OCI-LY3 (cell line): ENCODE data around the gene CHRNA9.
"Not testable (repeated sequence)": the region's sequence is repeated elsewhere in the genome, so short reads cannot be mapped to it uniquely, and the experiment has no call there.

Experiments used
- H2AFZ ChIP-seq: fragments of 200-600, 300-600 bp; shearing (Covaris generic); 2 replicates; pipeline ENCODE4 v1.6.0; 2014; ENCODE audit warnings: antibody characterized with exemption, low read depth, low read length
- H3K27ac ChIP-seq: fragments of 200-600, 300-600 bp; sonication (generic); 2 replicates; pipeline ENCODE4 v1.5.1; 2014; ENCODE audit warnings: mild to moderate bottlenecking, low read length, moderate library complexity, mixed read lengths
- H3K27me3 ChIP-seq: fragments of 200-600, 300-600 bp; sonication (generic); 2 replicates; pipeline ENCODE4 v1.6.1; 2014; ENCODE audit warnings: low read depth, low read length, mixed read lengths
- H3K36me3 ChIP-seq: fragments of 200-600, 300-600 bp; sonication (generic); replicated peaks from 2 replicates; pipeline ENCODE3; 2014; ENCODE audit warnings: low read depth, low read length, mixed read lengths
- H3K4me1 ChIP-seq: fragments of 300-600, 200-600 bp; sonication (generic); 2 replicates; pipeline ENCODE4 v1.6.1; 2014; ENCODE audit warnings: low read length, mixed read lengths
- H3K4me2 ChIP-seq: fragments of 200-600, 300-600 bp; sonication (generic); 2 replicates; pipeline ENCODE4 v1.6.1; 2014; ENCODE audit warnings: low read length, mixed read lengths
- H3K4me3 ChIP-seq: fragments of 300-600, 200-600 bp; sonication (generic); 2 replicates; pipeline ENCODE4 v1.5.1; 2014; ENCODE audit warnings: antibody characterized with exemption, mild to moderate bottlenecking, low read length, moderate library complexity
- H3K79me2 ChIP-seq: fragments of 300-600, 200-600 bp; shearing (Covaris generic); 2 replicates; pipeline ENCODE4 v1.6.1; 2014; ENCODE audit warnings: mild to moderate bottlenecking, low read length, mixed read lengths
- H3K9ac ChIP-seq: fragments of 300-600, 200-600 bp; shearing (Covaris generic); 2 replicates; pipeline ENCODE4 v1.6.0; 2014; ENCODE audit warnings: mild to moderate bottlenecking, low read length, moderate library complexity
- H3K9me3 ChIP-seq: fragments of 200-600, 300-600 bp; shearing (Covaris generic); 2 replicates; pipeline ENCODE4 v1.6.1; 2014; ENCODE audit warnings: low read length, mixed read lengths; ENCODE audit not compliant: insufficient read depth
- H4K20me1 ChIP-seq: fragments of 200-600, 300-600 bp; sonication (generic); 2 replicates; pipeline ENCODE4 v1.6.1; 2016; ENCODE audit warnings: low read length, mixed read lengths; ENCODE audit not compliant: insufficient read depth
- CTCF ChIP-seq: fragments of 200-600, 300-600 bp; sonication (generic); IDR thresholded peaks from 2 replicates; pipeline ENCODE4 v1.5.1; 2014; ENCODE audit warnings: antibody characterized with exemption, low read length, low read depth
- EZH2phosphoT487 ChIP-seq: fragments of 200-600 bp; shearing (Covaris generic); IDR thresholded peaks from 2 replicates; pipeline ENCODE4 v1.6.1; 2018; ENCODE audit warnings: antibody characterized with exemption, mixed run types, low read depth

CHRNA9 gene

GRCh38 chr4:40388239-40388638 is 53.1 kb downstream of the CHRNA9 start:
- no peak overlapping the region for H3K4me3 ChIP-seq
- no peak overlapping the region for H2AFZ ChIP-seq
- H3K4me2 ChIP-seq, result no peak overlapping the region
- TF ChIP-seq EZH2phosphoT487 (no peak), CTCF (no peak)
- H3K27me3 ChIP-seq, result no peaks in the 10 kb centered on the region
- no peaks in the 10 kb centered on the region for H3K4me1 ChIP-seq
- H3K36me3 ChIP-seq, result no peaks in the 10 kb centered on the region
- H3K27ac ChIP-seq, result no peak overlapping the region
- no peak overlapping the region for H3K9ac ChIP-seq
- no peaks in the 10 kb centered on the region for H4K20me1 ChIP-seq
- no peaks in the 10 kb centered on the region for H3K9me3 ChIP-seq
- H3K79me2 ChIP-seq, result no peaks in the 10 kb centered on the region

GRCh38 chr4:40389986-40390385 is 54.9 kb downstream of the CHRNA9 start:
- no peak overlapping the region for H2AFZ ChIP-seq
- no peaks in the 10 kb centered on the region for H3K79me2 ChIP-seq
- H3K27me3 ChIP-seq, result no peaks in the 10 kb centered on the region
- H4K20me1 ChIP-seq, result no peaks in the 10 kb centered on the region
- H3K4me3 ChIP-seq, result no peak overlapping the region
- H3K4me2 ChIP-seq, result no peak overlapping the region
- H3K4me1 ChIP-seq, result no peaks in the 10 kb centered on the region
- H3K9ac ChIP-seq, result no peak overlapping the region
- no peak for TF ChIP-seq CTCF
- no peak for TF ChIP-seq EZH2phosphoT487
- no peaks in the 10 kb centered on the region for H3K9me3 ChIP-seq
- no peaks in the 10 kb centered on the region for H3K36me3 ChIP-seq
- no peak overlapping the region for H3K27ac ChIP-seq

GRCh38 chr4:40392241-40392640 is 57.1 kb downstream of the CHRNA9 start:
- H2AFZ ChIP-seq, result not testable (repeated sequence)

GRCh38 chr4:40394236-40394635 is 59.1 kb downstream of the CHRNA9 start:
- TF ChIP-seq EZH2phosphoT487, result no peak
- Histone ChIP-seq H3K79me2 (no peaks in the 10 kb centered on the region), H3K4me1 (no peaks in the 10 kb centered on the region), H3K4me2 (no peak overlapping the region), H3K9ac (no peak overlapping the region), H3K9me3 (no peaks in the 10 kb centered on the region), H3K4me3 (no peak overlapping the region), H3K27ac (no peak overlapping the region), H3K36me3 (no peaks in the 10 kb centered on the region), H4K20me1 (no peaks in the 10 kb centered on the region), H3K27me3 (no peaks in the 10 kb centered on the region), H2AFZ (no peak overlapping the region)

More at GRCh38 chr4:40392241-40392640, 57.1 kb downstream of the CHRNA9 start:
- not testable (repeated sequence) for H3K4me3 ChIP-seq, H3K4me2 ChIP-seq, H3K9me3 ChIP-seq, H3K27me3 ChIP-seq, H3K27ac ChIP-seq, H3K4me1 ChIP-seq, H3K36me3 ChIP-seq, H3K79me2 ChIP-seq, H4K20me1 ChIP-seq, H3K9ac ChIP-seq

- Histone ChIP-seq H3K36me3 (no peaks in the 10 kb centered on the region), H3K27ac (no peak overlapping the region), H4K20me1 (no peaks in the 10 kb centered on the region), H3K4me3 (no peak overlapping the region), H3K27me3 (no peaks in the 10 kb centered on the region), H3K4me2 (no peak overlapping the region), H2AFZ (no peak overlapping the region), H3K79me2 (no peaks in the 10 kb centered on the region), H3K9me3 (no peaks in the 10 kb centered on the region), H3K9ac (no peak overlapping the region), H3K4me1 (no peaks in the 10 kb centered on the region)
- TF ChIP-seq CTCF (no peak), EZH2phosphoT487 (no peak)
These were observed 60.2 kb downstream of the CHRNA9 start for GRCh38 chr4:40395166-40395900.
